Esophagus squamous epithelium (tissue), 5 donors: Measurements from ENCODE around the gene LRP1B. TPM values are rescaled to one million over a fixed set of nuclear protein-coding genes. Genes with fewer than 3 reads are reported as not detected.

Experiments used
- DNase-seq: peaks from one replicate; lab custom pipeline; 2025; lab: John Stamatoyannopoulos, UW
- H3K27ac ChIP-seq, 4 donors: fragments of 200-600 bp; sonication (generic); one replicate each; pipeline ENCODE4 v1.5.1; 2016 to 2019; ENCODE audit warnings: mild to moderate bottlenecking in 1 of 4
- H3K27me3 ChIP-seq, 4 donors: fragments of 200-600 bp; sonication (generic); 1 replicate in 3 of 4; 2 replicates in 1 of 4; pipeline versions ENCODE4 v1.5.1 to v1.6.0; 2017 to 2021; ENCODE audit warnings: antibody characterized with exemption in 1 of 4
- H3K36me3 ChIP-seq, 3 donors: fragments of 200-600 bp; sonication (generic); one replicate each; pipeline ENCODE4 v1.5.1; 2016 to 2019
- H3K4me1 ChIP-seq, 3 donors: fragments of 200-600 bp; sonication (generic); one replicate each; pipeline ENCODE4 v1.5.1; 2017 to 2019
- H3K4me3 ChIP-seq, 4 donors: fragments of 200-600 bp; sonication (generic); 1 replicate in 3 of 4; 2 replicates in 1 of 4; pipeline ENCODE4 v1.5.1; 2016 to 2019; ENCODE audit warnings: mild to moderate bottlenecking in 2 of 4, moderate library complexity in 1 of 4
- H3K9me3 ChIP-seq, 3 donors: fragments of 200-600 bp; sonication (generic); one replicate each; pipeline ENCODE4 v1.5.1; 2016 to 2019
- POLR2A ChIP-seq, 4 donors: fragments of 450-650 bp; IDR thresholded peaks; one replicate each; pipeline ENCODE4 v1.6.1; 2017; ENCODE audit warnings: antibody characterized with exemption in 4 of 4, mild to moderate bottlenecking in 4 of 4, moderate library complexity in 3 of 4
- WGBS, 2 donors: methylation state at CpG; one replicate each; pipeline ENCODE4 v1.1.5; 2018; 5-methylcytosine and 5-hydroxymethylcytosine counted together
- intact Hi-C: fragments of 100-400 bp; cut with DNase I; formaldehyde crosslinking; loops from one replicate; pipeline ENCODE4 v1.15.0; 2022
- total RNA-seq, 4 donors: library from RNA; depleted of rRNA; stranded (reverse); fragments of >200 nt; gene quantifications; one replicate each; pipeline ENCODE4 v1.1.0, GENCODE V29; 2016
- TF ChIP-seq, protein P1 (sequence below), 6 experiments: fragments of 450-650 bp in 4 of 6; fragments of 200-600 bp in 2 of 6; sonication (generic) in 2 of 6; IDR thresholded peaks; one replicate each; pipeline ENCODE4 v1.5.1; 2016 to 2019; ENCODE audit warnings: antibody characterized with exemption in 6 of 6, mild to moderate bottlenecking in 4 of 6, moderate library complexity in 4 of 6
- donor health status: DM: yes; HTN: yes; CAD: no.

LRP1B gene
- total RNA-seq, 4 donors from 2014 or later = 0.04 to 1.1 (median 0.23) TPM

DNA sequence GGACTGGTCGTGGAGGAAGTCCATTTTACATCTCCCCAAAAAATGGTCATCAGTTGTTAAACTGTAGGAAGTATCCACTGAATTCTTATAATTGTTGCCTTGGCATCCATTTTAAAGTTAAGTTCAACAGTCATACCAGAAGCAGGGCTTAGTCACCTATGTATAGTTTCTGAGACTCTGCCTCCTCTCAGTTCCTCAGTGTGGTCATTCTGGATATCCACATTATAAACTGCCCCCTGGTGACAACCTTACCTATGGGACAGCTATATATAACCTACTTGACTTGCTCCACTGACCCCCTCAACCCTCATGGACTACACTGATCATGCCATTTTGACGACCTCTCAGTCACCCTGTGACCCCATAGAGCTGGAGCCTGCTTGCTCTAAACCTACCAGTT, 617.0 kb downstream of the LRP1B start:
- no peak for DNase-seq

DNA sequence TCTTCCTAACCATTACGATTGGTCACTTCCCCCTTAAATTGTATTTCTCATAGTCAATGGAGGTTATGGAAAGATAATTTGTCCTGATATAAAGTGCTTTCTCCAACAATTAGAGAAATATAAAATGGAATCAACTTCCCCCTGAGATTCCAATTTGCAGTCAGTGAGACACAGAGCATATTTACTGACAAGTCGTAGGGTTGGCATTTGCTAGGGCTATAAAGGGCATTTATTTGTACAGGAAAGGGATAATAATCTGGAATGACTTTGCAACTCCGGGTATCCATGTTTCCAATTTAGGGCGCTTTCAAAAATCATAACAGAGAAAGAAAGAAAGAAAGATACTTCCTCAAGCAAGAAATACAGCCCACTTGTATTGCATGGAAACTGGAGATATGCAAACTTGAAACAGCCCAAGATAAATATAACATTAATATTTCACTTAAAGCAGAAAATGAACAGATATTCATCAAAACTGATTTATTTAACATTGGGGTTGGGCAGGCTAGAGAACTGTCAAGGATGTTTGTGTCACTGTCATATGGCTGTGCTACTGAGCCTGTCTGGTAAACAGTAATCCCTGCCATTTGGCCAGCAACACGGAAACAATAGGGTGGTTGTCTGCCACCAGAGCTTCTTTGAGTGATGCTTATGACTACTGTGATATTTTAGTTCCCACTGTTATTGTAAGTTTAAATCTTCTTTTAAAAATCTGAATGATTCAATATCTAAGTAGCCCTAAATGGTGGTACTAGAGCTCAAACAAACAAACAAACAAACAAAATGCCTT, 621.8 kb downstream of the LRP1B start:
- Histone ChIP-seq H3K36me3 (no peaks in the 10 kb centered on the region), H3K4me1 (no peaks in the 10 kb centered on the region), H3K27ac (no peak overlapping the region), H3K27me3 (no peaks in the 10 kb centered on the region), H3K9me3 (no peaks in the 10 kb centered on the region), H3K4me3 (no peak overlapping the region)
- 46 to 68% methylated on average over 4 to 5 of the region's 5 CpGs for WGBS, 2 donors
- intact Hi-C loops = no loop called here
- DNase-seq = no peak
- TF ChIP-seq, protein P1, sequence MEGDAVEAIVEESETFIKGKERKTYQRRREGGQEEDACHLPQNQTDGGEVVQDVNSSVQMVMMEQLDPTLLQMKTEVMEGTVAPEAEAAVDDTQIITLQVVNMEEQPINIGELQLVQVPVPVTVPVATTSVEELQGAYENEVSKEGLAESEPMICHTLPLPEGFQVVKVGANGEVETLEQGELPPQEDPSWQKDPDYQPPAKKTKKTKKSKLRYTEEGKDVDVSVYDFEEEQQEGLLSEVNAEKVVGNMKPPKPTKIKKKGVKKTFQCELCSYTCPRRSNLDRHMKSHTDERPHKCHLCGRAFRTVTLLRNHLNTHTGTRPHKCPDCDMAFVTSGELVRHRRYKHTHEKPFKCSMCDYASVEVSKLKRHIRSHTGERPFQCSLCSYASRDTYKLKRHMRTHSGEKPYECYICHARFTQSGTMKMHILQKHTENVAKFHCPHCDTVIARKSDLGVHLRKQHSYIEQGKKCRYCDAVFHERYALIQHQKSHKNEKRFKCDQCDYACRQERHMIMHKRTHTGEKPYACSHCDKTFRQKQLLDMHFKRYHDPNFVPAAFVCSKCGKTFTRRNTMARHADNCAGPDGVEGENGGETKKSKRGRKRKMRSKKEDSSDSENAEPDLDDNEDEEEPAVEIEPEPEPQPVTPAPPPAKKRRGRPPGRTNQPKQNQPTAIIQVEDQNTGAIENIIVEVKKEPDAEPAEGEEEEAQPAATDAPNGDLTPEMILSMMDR (IDR thresholded peaks at IDR 0.05) = no peak
- no peak for TF ChIP-seq POLR2A (IDR thresholded peaks at IDR 0.05)

More for the DNA sequence above, 617.0 kb downstream of the LRP1B start:
- no peaks in the 10 kb centered on the region for H3K9me3 ChIP-seq
- no peak overlapping the region for H3K4me3 ChIP-seq
- no peaks in the 10 kb centered on the region for H3K27me3 ChIP-seq
- no peak overlapping the region for H3K27ac ChIP-seq
- H3K36me3 ChIP-seq = no peaks in the 10 kb centered on the region
- TF ChIP-seq, protein P1 (IDR thresholded peaks at IDR 0.05) = no peak
- TF ChIP-seq POLR2A (IDR thresholded peaks at IDR 0.05) = no peak
- H3K4me1 ChIP-seq = no peaks in the 10 kb centered on the region
- intact Hi-C loops = no loop called here
- WGBS, 2 donors = 39 to 42% methylated on average over 2 of the region's 2 CpGs

DNA sequence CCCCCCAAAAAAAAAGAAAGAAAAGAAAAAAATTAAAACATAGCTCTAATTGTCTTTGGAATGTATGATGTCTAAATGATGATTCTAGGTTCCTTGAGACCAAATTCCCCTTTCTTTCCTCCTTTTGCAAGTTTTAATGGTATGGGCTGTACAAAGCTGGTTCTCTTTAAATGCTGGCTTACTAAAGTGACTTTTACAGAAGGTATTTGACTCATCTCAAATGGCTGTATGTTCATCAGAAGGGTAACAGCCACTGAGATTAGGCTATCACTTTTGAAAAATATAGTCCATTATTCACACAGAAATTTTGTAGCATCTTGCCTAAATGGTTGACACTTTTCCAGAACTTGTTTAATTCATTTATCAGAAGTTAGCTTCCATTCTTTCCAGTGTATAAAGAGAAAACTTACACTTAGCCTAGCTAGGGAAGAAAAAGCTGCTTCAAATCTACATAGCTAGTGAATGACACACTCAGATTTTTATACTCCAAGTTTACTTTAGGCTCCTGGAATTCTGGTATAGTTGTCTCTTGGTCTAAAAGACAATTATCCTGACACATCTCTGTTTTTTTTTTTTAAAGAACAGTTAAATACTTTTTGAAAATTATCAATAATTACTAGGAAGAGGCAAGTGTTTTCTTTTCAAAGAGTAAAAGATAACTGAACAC, 622.6 kb downstream of the LRP1B start:
- no peak overlapping the region for H3K4me3 ChIP-seq
- H3K4me1 ChIP-seq = no peaks in the 10 kb centered on the region
- TF ChIP-seq POLR2A (IDR thresholded peaks at IDR 0.05) = no peak
- intact Hi-C loops = no loop called here
- H3K9me3 ChIP-seq = no peaks in the 10 kb centered on the region
- DNase-seq = no peak
- H3K36me3 ChIP-seq = no peaks in the 10 kb centered on the region
- no peak overlapping the region for H3K27ac ChIP-seq
- no peaks in the 10 kb centered on the region for H3K27me3 ChIP-seq

DNA sequence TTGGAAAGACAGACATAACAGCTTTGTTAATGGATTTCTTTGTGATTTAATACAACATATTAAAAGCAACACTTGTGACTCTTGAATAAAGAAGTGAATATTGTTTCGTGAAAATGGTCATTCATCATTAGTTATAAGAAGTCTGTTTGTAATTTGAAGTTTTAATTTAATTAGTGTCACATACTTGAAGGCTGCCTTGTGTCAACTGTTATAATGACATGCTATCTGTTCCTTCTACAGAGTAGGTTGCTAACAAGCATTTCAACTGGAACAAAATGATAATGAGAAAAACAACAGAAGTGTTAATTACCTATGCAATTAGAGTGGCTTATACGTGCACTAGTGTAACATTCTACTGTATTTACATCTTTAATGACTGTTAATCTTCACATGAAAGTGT, 624.7 kb downstream of the LRP1B start:
- intact Hi-C loops = no loop called here
- H3K36me3 ChIP-seq = no peaks in the 10 kb centered on the region
- H3K27me3 ChIP-seq = no peaks in the 10 kb centered on the region
- no peak overlapping the region for H3K27ac ChIP-seq
- H3K4me1 ChIP-seq = no peaks in the 10 kb centered on the region
- 43 to 54% methylated on average over 2 of the region's 2 CpGs for WGBS, 2 donors
- H3K9me3 ChIP-seq = no peaks in the 10 kb centered on the region
- no peak overlapping the region for H3K4me3 ChIP-seq
- no peak for DNase-seq
- no peak for TF ChIP-seq POLR2A (IDR thresholded peaks at IDR 0.05)

DNA sequence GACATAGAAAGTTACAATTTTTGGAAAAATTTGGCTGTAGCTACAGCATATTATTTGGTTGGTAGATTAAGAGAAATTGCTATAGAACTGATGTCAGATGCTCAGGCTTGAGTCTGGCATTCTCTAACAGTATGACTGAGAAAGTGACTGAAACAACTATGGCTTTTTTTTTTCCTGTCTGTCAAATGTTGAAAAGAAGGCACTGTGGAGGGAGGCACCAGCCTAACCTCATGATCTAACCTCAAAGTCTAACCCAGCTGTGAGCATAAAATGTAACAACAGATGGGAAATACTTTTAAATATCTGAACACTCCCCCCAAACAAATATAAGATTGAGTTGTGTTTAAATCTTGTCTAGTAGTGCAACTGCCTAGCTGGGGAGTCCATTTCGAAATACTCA, 629.1 kb downstream of the LRP1B start:
- Histone ChIP-seq H3K4me3 (no peak overlapping the region), H3K36me3 (no peaks in the 10 kb centered on the region), H3K9me3 (no peaks in the 10 kb centered on the region), H3K4me1 (no peaks in the 10 kb centered on the region), H3K27ac (no peak overlapping the region), H3K27me3 (no peaks in the 10 kb centered on the region)
- DNase-seq = no peak
- TF ChIP-seq, protein P1 (IDR thresholded peaks at IDR 0.05) = no peak
- TF ChIP-seq POLR2A (IDR thresholded peaks at IDR 0.05) = no peak
- intact Hi-C loops = no loop called here
- 31 to 82% methylated on average over 1 of the region's 1 CpG for WGBS, 2 donors

DNA sequence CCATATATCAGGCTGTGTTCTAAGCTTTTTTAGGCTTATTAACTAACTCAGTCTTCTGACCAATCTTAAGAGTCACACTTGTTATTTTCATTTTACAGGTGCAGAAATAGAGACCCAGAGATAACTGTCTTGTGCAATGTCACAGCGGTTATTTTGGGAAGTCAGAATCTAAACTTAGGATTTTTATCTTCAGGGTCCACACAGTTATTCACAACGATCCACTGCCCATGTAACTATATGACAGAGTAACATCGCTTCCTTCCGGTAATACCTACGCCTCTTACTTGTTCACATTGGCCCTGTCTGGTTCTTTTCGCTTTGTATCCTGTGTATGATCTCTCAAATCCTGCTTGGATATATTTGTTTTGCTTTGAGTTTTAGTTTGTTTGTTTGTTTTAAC, 631.7 kb downstream of the LRP1B start:
- TF ChIP-seq, protein P1 (IDR thresholded peaks at IDR 0.05) = no peak
- no peak for TF ChIP-seq POLR2A (IDR thresholded peaks at IDR 0.05)
- Histone ChIP-seq H3K4me3 (no peak overlapping the region), H3K27me3 (no peaks in the 10 kb centered on the region), H3K36me3 (no peaks in the 10 kb centered on the region), H3K9me3 (no peaks in the 10 kb centered on the region), H3K27ac (no peak overlapping the region), H3K4me1 (no peaks in the 10 kb centered on the region)
- DNase-seq = no peak
- 73 to 79% methylated on average over 6 of the region's 6 CpGs for WGBS, 2 donors
- intact Hi-C loops = no loop called here
